Activated CD8-positive, alpha-beta memory T cell treated with anti-CD3 and anti-CD28 coated beads, Interleukin-2, amount 50 U/mL, for 1 hour (primary cell): ENCODE results near the gene JMJD4.
A peak's percentile ranks its signal among the peaks of the same experiment; 100 is the strongest.

Experiments
- DNase-seq: peaks from one replicate; pipeline ENCODE4 v3.0.0-alpha.2; 2020; ENCODE audit errors: extremely low read depth

The JMJD4 gene

DNA sequence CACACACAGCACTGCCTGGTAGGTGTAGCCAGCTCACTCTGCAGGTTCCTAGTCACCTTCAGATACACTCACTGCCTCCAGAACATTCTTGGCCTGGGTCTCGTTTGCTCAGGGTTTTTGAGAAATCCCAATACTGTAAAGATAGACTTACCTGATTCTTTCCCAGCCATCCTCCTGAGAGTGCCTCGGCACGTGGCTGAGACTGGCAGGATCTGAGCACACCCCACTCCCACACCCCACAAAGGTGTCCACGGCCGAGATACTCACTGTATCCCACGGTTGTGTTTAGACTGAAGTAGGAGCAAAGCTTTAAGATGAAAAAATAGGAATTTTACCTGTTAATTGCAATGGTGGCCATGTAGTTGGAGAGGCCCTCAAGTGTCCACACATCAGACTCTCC lies 33.5 kb upstream of the JMJD4 start:
- DNase-seq: no peak

DNA sequence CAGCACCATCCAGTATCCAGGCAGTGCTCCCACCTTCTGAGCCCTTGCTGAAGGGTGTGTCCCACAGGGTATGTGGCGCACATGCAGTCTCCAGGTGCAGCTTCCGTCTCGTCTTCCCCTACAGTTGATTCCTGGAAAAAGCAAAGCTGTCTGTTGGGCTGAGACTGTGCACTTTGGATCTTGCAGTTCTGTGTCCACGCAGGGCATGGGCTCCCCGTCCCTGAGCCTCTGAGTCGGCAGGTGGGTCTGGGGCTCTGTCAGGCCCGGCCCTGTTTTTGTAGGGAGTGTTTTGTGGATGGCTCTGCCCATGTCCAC lies 33.0 kb upstream of the JMJD4 start:
- DNase-seq: no peak

DNA sequence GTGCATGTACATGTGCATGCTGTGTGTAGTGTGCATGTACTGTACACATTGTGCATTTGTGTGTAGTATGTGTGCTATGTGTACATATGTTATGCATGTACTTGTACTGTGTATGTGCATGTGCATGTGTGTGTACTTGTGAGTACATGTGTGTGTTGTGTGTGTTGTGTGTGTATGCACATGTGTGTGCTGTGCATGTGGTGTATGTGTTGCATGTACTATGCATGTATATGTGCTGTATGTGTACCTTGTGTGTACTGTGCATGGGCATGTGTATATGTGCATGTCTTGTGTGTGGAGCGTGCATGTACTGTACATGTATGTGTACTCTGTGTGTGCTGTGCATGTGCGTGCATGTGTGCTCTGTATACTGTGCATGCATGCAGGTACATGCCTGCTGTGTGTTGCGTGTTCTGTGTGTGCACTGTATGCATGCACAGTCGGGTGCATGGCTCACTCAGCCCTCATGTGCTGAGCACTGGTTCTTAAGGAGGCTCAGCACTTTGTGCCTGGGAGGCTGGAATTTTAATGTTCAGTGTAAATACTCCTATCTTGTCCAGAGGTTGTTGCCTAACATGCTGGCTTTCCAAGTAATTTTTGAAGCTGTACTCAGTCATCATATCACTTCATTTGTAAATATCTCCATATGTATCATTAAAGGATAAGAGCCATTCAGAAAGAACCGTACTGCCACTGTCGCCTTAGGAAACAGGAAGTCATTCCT lies 32.5 kb upstream of the JMJD4 start:
- no peak for DNase-seq

DNA sequence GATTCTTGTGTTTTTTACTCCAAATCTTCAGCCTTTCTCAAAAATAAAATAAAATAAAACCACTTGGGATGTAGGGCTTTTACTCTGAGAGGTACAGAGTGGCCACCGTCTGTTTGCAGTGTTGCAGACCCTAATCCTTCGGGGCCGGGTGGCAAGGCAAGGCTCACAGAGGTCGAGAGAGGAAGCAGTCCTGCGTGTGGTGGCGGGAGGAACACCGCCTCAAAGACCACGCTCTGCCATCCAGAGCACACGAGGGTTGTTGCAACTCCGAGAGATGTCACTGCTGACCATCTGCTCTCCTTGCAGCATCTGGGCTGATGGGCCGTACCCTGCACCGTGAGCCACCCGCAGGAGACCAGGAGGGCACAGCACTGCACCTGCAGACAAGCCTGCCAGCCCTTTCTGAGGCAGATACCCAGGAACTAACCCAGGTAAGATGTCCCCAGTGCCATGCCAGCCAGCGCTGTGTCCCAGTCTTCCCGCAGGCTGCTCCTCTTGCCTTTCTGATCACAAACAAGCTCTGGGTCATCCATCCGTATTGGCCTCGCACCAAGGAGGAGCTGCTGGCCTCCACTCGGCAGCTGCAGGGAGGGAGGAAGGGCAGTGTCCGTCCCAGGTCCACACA lies 31.7 kb upstream of the JMJD4 start:
- no peak for DNase-seq

DNA sequence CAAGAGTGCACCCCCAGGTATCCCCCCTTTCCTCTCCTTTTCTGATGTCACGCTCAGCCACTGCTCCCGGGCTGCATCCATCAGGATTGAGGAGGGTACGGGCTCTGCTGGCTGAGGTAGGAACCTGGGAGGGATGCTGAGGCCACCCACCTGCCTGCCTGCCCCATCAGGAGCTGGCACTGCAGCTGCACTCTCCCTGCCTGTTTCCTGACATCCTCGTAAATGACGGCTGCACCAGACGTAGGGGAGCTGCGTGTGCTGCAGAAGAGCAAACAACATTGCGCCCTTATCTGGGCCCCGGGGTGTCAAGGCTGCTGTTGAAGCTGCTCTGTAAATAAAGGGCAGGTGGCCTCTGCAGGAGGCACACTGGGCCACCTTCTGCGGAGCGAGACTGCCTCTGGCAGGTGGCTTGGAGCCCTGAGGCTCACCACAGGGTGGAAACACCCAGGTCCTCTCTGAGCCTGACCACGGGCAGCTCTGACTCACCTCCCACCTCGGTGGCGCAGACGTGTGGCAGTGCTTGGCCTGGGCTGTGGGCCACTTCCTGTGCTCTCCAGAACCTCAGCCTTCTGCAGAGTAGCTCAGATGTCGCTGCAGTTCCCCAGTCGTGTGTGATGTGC lies 31.0 kb upstream of the JMJD4 start:
- DNase-seq: peak; percentile 61

DNA sequence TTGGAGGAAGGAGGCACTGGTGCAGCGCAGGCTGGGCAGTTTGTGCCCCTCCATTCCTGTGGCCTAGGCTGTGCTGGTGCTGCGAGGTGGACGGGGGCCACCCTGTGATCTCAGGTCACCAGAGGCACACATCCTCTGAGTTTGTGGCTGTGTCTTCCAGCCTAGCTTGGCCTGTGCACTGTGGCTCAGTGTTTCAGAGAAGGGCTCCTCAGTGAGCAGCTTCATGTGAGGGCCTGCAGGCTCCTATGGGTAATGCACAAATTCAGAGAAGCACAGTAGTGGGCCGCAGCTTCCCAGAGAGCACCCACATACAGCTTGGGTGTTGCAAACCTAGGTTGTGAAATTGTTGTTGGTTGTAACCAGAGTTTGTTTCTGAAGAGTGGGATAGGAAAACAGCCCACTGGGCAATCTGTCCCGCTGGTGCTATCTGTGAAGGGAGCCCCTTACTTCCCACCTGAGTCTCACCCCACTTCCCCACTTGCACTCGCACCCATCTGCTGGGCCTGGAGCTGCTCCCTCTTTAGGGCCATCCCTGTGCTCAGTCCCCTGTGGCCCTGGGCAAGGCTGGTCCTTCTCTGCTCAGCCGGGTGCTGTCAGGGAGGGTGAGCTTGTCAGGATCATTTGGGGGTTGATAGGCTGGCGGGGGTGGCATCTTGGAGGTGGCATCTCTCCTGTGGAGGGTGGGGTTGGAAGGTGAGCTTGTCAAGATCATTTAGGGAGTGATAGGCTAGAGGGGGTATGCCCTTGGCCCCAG lies 30.3 kb upstream of the JMJD4 start:
- no peak for DNase-seq

DNA sequence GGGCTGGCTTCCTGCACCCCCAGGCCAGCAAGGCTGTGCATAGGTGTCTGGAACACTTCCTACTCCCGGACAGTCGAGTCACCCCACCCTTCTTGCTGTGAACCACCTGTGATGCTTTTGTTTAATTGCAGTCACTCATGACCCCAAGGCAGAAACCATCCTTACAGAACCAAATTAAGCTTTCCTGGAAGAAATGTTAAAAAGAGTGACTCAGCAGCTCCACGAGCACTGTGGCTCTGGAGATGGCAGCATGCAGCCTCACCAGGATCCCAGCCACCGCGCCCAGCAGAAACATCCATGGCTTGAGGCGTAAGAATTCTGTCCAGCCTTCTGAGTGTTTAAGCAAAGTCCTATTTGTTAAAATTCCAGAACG lies 28.9 kb upstream of the JMJD4 start:
- no peak for DNase-seq

DNA sequence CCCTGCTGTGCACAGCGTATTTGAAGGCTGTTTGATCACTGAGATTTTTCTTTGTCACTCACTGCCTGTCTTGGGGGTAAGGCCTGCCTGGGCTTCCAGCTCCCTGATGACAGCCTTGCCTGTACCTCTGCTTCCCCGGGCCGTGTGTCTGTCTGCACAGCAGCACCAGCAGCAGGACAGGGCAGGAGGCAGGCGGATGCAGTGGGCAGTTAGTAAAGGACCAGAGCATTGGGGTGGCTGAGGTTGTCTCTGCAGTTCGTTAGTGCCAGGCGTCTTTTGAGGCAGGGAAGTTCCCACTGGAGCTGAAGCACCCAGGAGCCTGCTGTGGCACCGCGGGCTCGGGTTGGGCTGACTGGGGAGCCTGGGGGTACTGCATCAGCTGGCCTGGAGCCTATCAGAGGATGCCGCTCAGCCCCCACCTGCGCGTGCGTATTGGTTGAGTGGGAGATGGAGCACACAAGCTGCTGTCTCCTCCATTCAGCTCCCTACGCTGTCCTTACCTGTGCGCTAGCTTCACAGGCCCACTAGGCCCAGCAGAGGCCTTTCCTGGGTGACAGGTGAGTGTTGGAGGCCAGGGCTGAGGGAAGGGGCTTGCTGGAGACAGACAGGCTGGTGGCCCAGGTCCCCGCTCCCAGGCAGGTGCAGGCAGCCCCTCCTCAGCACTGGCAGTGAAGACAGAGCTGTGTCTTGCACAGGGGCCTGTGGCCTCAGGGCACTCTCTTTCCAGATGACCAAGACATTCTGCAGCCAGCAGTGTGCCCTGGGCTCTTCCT lies 28.3 kb upstream of the JMJD4 start:
- DNase-seq: no peak

DNA sequence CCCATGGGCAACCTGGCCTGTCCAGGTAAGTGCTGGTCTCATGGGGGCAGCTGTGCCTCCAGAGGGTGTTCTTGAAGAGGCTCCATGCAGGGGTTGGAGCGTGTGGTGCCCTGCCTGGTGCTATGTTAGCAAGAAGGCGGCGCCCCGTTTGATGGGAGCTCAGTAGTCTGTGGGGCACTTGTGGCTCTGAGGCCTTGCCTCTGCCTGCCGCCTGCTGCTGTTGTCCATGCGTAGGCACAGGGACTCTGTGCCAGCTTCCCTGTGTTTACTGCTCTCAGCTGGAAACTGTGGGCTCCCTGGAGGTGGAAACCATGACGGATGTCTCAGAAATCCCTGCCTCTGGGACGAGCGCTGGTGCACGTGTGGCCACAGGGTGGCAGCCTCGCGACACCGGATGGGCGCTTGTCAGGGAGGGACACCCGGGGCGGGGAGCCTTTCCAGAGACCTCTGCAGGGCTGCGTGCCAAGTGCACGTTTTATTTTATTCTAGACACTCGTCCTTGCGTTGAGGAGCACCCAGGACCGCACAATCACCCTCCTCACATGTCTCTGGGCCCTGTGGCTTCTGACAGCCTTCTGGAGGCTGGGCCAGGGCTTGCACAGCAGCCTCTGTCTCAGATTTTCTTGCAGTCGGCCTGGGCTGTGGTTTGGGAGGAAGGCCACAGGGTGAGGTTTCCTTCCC lies 27.3 kb upstream of the JMJD4 start:
- DNase-seq: peak; percentile 80

DNA sequence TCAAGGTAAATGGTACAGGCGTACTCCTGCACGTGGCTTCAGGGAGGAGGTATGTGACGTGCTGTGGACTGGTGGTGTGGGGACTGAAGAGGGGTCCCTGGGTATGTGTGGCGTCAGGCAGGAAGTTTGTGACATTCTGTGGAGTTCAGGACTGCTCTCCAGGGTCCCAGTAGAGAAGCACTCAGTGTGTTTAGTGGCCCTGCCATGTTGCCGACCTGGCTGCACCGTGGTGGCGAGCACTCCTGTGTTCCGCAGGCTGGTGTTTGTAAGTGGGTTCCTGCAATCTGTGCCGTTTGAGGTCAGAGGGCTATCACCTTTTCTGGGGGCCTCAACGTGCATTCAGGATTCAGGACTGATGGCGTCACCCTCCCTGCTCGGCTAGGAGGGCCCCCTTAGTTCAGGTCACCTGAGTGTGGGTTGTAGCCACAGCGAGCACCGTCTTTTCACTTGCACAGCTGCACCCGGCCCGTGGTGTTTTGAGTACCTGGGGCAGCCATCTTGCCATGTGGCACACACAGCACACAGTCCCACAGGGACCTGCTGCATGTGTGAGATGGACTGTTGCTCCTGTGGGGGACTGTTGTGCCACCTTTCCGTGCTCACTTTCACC lies 26.6 kb upstream of the JMJD4 start:
- no peak for DNase-seq

DNA sequence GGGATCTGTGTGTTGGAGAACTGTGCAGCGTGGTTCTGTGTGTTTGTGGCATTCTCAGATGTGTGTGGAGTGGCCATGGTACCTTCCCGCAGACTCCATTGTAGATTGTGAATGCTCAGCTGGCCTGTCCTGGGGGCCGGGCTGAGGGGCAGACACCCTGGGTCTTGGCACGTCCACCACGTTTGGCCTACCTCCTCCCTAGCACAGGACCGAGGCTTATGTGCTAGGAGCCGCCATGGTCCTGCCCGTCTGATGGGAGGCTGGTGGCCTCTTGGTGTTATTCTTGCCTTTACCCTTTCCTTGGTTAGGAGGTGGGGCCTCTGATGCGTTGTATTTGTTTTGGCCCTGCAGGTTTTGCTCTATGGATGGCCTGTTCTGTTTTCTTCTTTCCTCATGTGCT lies 25.3 kb upstream of the JMJD4 start:
- DNase-seq: no peak

DNA sequence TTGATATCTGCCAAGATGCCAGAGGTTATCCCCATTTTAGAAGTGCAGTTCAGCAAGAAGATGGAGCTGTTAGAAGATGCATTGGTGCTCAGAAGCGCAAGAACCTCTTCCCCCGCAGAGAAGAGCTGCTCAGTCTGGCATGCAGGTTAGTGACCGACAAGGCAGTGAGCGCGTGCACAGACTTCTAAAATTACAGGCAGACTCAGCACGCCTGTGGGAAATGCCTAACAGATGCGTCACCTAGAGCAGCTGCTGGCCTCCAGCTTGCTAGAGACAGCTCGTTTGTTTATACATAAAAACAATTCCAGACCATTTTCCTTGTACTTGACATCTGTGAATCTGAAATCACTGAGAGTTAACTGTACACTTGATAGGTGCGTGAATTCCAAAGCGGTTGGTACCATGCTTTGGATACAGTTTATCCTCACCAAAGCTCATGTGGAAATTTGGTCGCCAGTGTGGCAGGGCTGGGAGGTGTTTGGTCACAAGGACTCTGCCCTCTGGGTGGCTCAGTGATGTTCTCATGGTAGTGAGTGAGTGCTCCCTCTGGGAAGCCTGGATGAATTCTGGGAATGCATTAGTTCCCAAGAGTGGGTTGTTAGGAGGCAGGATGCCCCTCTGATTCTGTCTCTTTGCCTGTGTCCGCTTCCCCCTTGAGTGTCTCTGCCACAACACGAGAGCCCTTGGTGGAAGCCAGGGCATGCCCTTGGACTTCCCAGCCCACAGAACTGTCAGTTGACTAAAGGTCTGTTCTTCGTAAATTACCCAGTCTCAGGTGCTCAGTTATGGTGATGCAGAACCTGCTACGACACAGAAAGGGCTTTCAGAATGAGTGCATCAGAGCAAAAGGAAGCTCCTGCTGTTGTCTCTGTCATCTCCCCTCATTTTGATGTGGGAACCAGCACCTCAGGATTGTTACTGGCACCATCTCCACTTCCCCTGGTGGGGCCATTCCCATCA lies 24.5 kb upstream of the JMJD4 start:
- DNase-seq: no peak

DNA sequence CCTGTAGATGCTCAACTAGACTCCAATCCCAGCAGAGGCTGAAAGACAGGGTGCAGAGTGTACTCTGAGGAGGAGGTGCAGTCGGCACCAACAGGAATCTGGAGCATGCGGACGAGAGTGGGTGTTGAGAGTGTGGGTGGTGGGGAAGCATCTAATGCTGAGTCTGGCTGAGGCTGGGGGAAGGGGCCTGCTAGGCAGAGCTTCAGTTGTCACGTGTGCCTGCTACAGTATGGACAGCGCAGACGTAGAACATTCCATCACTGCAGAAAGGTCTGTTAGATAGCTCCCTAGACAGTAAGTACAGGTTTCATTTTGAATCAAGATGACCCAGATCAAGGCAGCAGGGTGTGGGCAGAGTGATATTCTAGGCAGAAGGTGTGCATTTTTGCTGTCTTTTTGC lies 23.3 kb upstream of the JMJD4 start:
- DNase-seq: no peak

DNA sequence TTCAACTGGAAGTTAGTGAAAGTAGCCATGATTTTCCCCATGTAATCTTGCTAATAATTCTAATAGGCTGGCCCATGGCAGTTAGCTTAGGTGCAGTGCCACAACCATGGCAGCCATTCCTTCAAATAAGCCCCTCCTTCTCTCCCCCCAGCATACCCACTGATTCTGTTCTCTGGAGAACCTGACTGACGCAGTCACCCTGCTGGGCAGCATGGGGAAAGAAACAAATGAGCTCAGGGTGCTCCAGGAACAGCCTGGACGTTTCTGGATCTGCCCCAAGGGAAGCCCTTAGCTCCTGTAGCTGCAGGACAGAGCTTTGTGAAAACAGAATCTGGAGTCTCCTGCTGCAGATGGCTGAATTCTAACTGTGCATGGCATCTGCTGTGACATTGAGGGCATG lies 22.7 kb upstream of the JMJD4 start:
- no peak for DNase-seq

DNA sequence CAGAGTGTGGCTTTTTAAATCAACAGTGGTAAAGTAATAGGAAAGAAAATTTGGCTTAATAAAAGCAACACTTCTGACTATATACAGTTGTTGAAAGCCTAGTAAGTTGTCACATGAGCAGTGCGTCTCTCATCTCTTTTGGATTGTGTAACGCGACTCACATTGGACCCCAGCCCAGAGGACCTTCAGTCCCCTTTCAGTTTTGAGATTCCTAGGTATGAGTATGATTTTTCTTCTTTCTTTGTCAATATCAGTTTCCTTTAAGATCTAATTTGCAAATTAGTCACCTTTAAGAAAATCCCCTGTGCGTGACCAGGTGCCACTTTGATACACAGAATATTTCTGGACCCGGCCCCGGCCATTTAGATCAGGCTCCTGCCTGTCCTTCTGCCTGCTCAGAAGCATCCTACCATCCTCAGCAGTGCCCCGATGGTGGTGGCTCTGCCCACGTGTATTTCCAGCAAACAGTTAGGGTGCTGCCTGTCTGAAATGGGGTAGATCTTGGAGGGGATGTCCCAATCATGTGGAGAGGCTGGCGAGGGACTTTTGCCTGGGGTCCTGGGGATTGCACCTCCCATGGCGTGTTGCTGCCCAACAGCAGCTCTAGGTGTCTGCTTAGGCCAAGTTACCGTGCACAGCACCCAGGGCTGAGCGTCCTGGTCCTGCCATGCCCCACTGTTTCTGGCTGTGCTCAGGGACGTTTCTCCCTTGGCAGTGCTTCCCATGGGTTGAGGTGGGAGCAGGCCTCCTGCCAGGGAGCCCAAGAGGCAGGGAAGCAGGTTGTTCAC lies 21.3 kb upstream of the JMJD4 start:
- DNase-seq: no peak

DNA sequence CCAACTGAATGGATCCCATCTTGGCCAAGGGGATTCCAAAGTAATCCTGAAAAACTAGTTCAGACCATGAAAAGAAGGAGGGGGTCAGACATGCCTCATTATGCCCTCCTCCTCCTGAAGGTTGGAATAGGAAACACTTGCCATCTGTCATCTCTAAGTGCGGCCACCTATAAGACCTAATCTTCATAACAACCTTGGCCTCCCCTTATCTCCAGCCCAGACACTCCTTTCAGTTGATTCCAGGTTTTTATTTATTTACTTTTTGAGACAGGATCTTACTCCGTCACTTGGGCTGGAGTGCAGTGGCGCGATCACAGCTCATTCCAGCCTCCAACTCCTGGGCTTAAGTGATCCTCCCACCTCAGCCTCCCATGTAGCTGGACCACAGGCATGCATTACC lies 19.9 kb upstream of the JMJD4 start:
- no peak for DNase-seq

DNA sequence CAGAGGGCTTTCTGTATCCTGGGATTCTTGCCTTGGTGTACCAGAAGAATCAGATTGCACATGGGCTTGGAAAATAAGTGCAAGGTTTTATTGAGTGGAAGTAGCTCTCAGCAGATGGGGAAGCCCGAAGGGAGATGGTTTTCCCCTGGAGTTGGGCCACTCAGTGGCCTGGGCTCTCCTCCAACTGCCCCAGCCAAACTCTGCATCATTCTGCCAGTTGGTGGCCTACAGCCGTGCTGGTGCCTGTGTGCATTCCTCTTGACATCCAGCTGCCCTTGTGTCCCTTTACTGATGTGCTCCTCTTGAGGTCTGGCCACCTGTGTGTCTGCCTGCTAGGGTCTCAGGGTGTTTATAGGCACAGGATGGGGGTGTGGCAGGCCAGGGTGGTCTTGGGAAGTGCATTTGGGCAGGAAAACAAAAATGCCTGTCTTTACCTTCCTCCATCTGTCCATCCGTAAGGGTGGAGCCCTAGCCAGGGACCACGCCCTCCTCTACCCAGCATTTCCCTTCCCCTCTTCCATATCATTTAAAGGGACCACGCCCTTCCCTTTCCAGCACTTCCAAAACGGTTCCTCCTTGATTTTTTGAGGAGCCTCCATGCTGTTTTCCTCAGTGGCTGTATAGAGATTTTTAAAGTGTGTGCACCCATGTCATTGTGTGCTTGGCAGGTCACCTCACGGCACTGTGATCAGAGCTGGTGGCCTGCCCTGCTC lies 19.1 kb upstream of the JMJD4 start:
- no peak for DNase-seq

DNA sequence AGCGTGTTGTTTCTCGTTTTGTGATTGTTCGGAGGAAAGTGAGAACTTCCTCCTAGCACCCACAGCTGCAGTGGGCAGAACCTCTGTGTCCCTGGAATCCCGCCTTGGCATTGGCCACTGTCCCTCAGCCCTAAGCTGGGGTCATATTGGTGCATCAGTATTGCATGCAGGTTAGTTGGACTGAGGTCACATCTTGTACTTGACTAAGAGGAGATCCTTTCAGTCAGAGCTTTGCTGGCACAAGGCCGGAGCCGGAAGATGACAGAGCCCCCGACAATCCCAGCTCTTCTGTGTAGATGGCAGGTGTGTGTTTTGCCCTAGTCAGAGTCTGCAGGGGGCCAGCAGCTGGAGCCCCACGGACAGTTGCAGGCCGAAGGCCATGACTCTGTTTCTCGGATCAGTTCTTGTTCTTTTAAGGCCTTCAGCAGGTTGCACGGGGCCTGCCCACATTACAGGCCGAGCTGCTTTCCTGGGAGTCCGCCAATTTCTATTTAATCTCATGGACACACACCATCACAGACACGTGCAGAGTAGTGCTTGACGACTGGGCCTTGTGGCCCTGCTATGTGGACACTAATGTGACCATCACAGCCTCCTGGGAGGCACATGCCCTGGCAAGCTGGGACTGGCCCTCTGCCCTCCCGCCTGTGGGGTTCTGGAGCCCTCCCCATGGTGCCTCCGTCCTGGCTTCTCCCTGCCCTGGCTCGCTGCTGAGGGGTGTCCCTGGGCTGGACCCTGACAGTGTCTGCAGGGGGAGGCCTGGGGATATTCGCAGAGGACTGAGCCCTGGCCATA lies 15.0 kb upstream of the JMJD4 start:
- DNase-seq: no peak
